ENCODE measurements around the gene MYO7B.

The MYO7B gene

GRCh38 chr2:127593228-127594115, 58.0 kb downstream of the MYO7B start:
- no peaks in the 10 kb centered on the region for H3K79me1 ChIP-seq (replicated peaks; ENCODE audit: low read length, poor library complexity, severe bottlenecking)
- no peak overlapping the region for H2BK12ac ChIP-seq (ENCODE audit: low read length in 2 of 2)
- H3K36me3 ChIP-seq (ENCODE audit: control insufficient read depth in 1 of 2, insufficient read depth in 2 of 2, low read depth in 1 of 2, low read length in 2 of 2), result no peaks in the 10 kb centered on the region
- 91% methylated on average over 23 of the region's 27 CpGs for WGBS
- no peak overlapping the region for H2BK120ac ChIP-seq (ENCODE audit: low read depth, low read length)
- no peak overlapping the region for H3K27ac ChIP-seq (ENCODE audit: low read length, poor library complexity, severe bottlenecking)
- no peak overlapping the region for H3K14ac ChIP-seq (ENCODE audit: low read length in 2 of 2)
- H3K27me3 ChIP-seq (ENCODE audit: control insufficient read depth in 1 of 2, insufficient read depth in 1 of 2, low read length in 2 of 2), result no peaks in the 10 kb centered on the region
- no peak overlapping the region for H2BK5ac ChIP-seq (ENCODE audit: low read depth, low read length, poor library complexity, severe bottlenecking)
- H2AK5ac ChIP-seq (ENCODE audit: low read length, severe bottlenecking), result no peak overlapping the region
- H3K23ac ChIP-seq (ENCODE audit: low read length in 2 of 2), result no peak overlapping the region
- H4K91ac ChIP-seq (ENCODE audit: low read length), result no peak overlapping the region
- H3K4me3 ChIP-seq (ENCODE audit: insufficient read depth in 1 of 2, low read depth in 1 of 2, low read length in 2 of 2), result no peak overlapping the region
- H3K9me3 ChIP-seq (ENCODE audit: control insufficient read depth, low read length), result no peaks in the 10 kb centered on the region
- H3K9ac ChIP-seq (ENCODE audit: low read length), result no peak overlapping the region
- H3K4me1 ChIP-seq (ENCODE audit: control insufficient read depth, insufficient read depth, low read depth, low read length), result no peaks in the 10 kb centered on the region
- H3K18ac ChIP-seq (ENCODE audit: low read depth in 1 of 2, low read length in 2 of 2), result no peak overlapping the region
- no peak overlapping the region for H2AFZ ChIP-seq (ENCODE audit: low read depth, low read length)
- H2BK15ac ChIP-seq (ENCODE audit: low read depth, poor library complexity, severe bottlenecking), result no peak overlapping the region
- H3K4me2 ChIP-seq (ENCODE audit: low read length, poor library complexity, severe bottlenecking), result no peak overlapping the region
- no peak overlapping the region for H4K8ac ChIP-seq (ENCODE audit: low read length)
- no peak overlapping the region for H3K4ac ChIP-seq (ENCODE audit: low read depth in 1 of 2, low read length in 2 of 2)
- no peak for DNase-seq

- Histone ChIP-seq H3K9ac (ENCODE audit: low read length) (no peak overlapping the region), H4K91ac (ENCODE audit: low read length) (no peak overlapping the region), H2BK12ac (ENCODE audit: low read length in 2 of 2) (no peak overlapping the region), H4K8ac (ENCODE audit: low read length) (no peak overlapping the region), H3K36me3 (ENCODE audit: control insufficient read depth in 1 of 2, insufficient read depth in 2 of 2, low read depth in 1 of 2, low read length in 2 of 2) (no peaks in the 10 kb centered on the region), H3K18ac (ENCODE audit: low read depth in 1 of 2, low read length in 2 of 2) (no peak overlapping the region), H2AFZ (ENCODE audit: low read depth, low read length) (no peak overlapping the region), H2BK120ac (ENCODE audit: low read depth, low read length) (no peak overlapping the region), H2BK15ac (ENCODE audit: low read depth, poor library complexity, severe bottlenecking) (no peak overlapping the region), H3K9me3 (ENCODE audit: control insufficient read depth, low read length) (no peaks in the 10 kb centered on the region), H3K23ac (ENCODE audit: low read length in 2 of 2) (no peak overlapping the region), H3K4me1 (ENCODE audit: control insufficient read depth, insufficient read depth, low read depth, low read length) (no peaks in the 10 kb centered on the region), H3K4me2 (ENCODE audit: low read length, poor library complexity, severe bottlenecking) (no peak overlapping the region), H3K14ac (ENCODE audit: low read length in 2 of 2) (no peak overlapping the region), H3K4me3 (ENCODE audit: insufficient read depth in 1 of 2, low read depth in 1 of 2, low read length in 2 of 2) (no peak overlapping the region), H2AK5ac (ENCODE audit: low read length, severe bottlenecking) (no peak overlapping the region), H3K79me1 (replicated peaks; ENCODE audit: low read length, poor library complexity, severe bottlenecking) (no peaks in the 10 kb centered on the region), H2BK5ac (ENCODE audit: low read depth, low read length, poor library complexity, severe bottlenecking) (no peak overlapping the region), H3K4ac (ENCODE audit: low read depth in 1 of 2, low read length in 2 of 2) (no peak overlapping the region), H3K27ac (ENCODE audit: low read length, poor library complexity, severe bottlenecking) (no peak overlapping the region), H3K27me3 (ENCODE audit: control insufficient read depth in 1 of 2, insufficient read depth in 1 of 2, low read length in 2 of 2) (no peaks in the 10 kb centered on the region)
- WGBS, result 89% methylated on average over 9 of the region's 10 CpGs
- DNase-seq, result no peak
These were observed 58.7 kb downstream of the MYO7B start for GRCh38 chr2:127594116-127594591.

GRCh38 chr2:127596311-127597045, 61.0 kb downstream of the MYO7B start:
- H3K4me2 ChIP-seq (ENCODE audit: low read length, poor library complexity, severe bottlenecking), result no peak overlapping the region
- H3K9ac ChIP-seq (ENCODE audit: low read length), result no peak overlapping the region
- no peaks in the 10 kb centered on the region for H3K27me3 ChIP-seq (ENCODE audit: control insufficient read depth in 1 of 2, insufficient read depth in 1 of 2, low read length in 2 of 2)
- no peak for DNase-seq
- H2AFZ ChIP-seq (ENCODE audit: low read depth, low read length), result no peak overlapping the region
- H3K27ac ChIP-seq (ENCODE audit: low read length, poor library complexity, severe bottlenecking), result no peak overlapping the region
- no peak overlapping the region for H3K14ac ChIP-seq (ENCODE audit: low read length in 2 of 2)
- no peak overlapping the region for H3K18ac ChIP-seq (ENCODE audit: low read depth in 1 of 2, low read length in 2 of 2)
- no peak overlapping the region for H2BK12ac ChIP-seq (ENCODE audit: low read length in 2 of 2)
- no peak overlapping the region for H3K4me3 ChIP-seq (ENCODE audit: insufficient read depth in 1 of 2, low read depth in 1 of 2, low read length in 2 of 2)
- 92% methylated on average over 13 of the region's 14 CpGs for WGBS
- no peak overlapping the region for H2BK15ac ChIP-seq (ENCODE audit: low read depth, poor library complexity, severe bottlenecking)
- no peaks in the 10 kb centered on the region for H3K36me3 ChIP-seq (ENCODE audit: control insufficient read depth in 1 of 2, insufficient read depth in 2 of 2, low read depth in 1 of 2, low read length in 2 of 2)
- no peak overlapping the region for H3K23ac ChIP-seq (ENCODE audit: low read length in 2 of 2)
- H3K4me1 ChIP-seq (ENCODE audit: control insufficient read depth, insufficient read depth, low read depth, low read length), result no peaks in the 10 kb centered on the region
- no peak overlapping the region for H4K91ac ChIP-seq (ENCODE audit: low read length)
- no peak overlapping the region for H2AK5ac ChIP-seq (ENCODE audit: low read length, severe bottlenecking)
- H4K8ac ChIP-seq (ENCODE audit: low read length), result no peak overlapping the region
- H2BK120ac ChIP-seq (ENCODE audit: low read depth, low read length), result no peak overlapping the region
- H3K4ac ChIP-seq (ENCODE audit: low read depth in 1 of 2, low read length in 2 of 2), result no peak overlapping the region
- no peaks in the 10 kb centered on the region for H3K79me1 ChIP-seq (replicated peaks; ENCODE audit: low read length, poor library complexity, severe bottlenecking)
- H3K9me3 ChIP-seq (ENCODE audit: control insufficient read depth, low read length), result peaks cover 5% of the 10 kb centered on the region
- no peak overlapping the region for H2BK5ac ChIP-seq (ENCODE audit: low read depth, low read length, poor library complexity, severe bottlenecking)

Data from mesenchymal stem cell (in vitro differentiated cells and primary cell).